IPS-NIHi7 (cell line): ENCODE measurements around the gene PIK3AP1.
"Not testable (repeated sequence)": the region's sequence is repeated elsewhere in the genome, so short reads cannot be mapped to it uniquely, and the experiment has no call there.

Experiments used
- DNase-seq: peaks from one replicate; pipeline ENCODE4 v3.0.0; 2012; ENCODE audit warnings: mixed read lengths; ENCODE audit errors: extremely low spot score

PIK3AP1 gene

DNA sequence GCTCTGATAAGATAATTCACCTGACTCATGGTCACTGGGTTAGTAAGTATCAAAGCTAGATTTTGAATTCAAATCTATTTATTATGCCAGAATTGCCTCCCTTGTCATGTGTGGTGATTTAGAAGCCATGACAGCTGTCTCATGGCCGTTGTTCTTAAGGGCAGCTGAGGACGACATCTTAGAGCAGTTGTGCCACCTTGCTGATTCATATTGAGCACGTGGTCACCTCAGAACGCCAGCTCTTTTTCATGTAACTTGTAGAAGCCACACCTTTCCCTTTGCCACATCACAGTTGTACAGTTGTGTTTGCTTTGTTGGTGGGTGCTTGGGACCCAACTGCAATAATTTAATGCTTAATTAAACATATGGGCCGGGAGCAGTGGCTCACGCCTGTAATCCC lies 4.3 kb upstream of the PIK3AP1 start:
- DNase-seq, result no peak

DNA sequence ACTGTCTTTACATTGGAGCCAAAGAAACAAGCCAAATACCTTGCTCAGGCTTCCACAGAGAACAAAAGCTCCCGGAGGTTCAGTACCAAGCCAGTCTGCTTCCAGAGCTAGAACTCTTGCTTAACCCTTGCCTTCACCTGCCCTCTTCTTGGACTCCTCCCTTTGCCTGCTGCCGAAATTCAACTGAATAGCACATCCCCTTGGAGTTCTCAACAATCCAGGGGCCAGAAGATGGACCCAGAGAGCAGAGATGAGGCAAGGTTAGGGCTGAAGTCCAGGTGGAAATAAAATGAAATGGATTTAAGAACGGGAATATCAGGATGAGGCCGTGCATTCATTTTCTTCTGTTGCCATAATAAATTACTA lies 876 bp upstream of the PIK3AP1 start:
- peak; percentile 48 for DNase-seq

GRCh38 chr10:96719850-96720421 lies 378 bp downstream of the PIK3AP1 start:
- DNase-seq, result peak; percentile 83

DNA sequence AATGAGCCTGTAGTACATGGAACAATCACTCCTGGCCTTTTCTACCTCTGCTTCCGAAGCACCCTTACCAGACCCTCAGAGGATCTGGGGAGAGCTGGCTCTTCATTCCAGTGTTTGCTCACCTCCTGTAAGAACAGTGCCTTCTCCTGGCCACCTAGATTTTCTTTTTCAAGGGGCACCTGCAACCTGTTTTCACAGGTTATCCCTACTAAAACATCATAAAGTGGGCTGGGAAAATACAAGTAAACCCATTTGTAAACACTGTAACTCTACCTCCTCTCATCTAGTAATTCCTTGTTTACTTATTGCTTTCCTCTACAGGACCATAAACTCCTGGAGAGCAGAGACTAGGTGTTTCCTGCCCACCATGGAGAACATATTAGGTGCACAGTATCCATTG lies 1.1 kb downstream of the PIK3AP1 start:
- no peak for DNase-seq

DNA sequence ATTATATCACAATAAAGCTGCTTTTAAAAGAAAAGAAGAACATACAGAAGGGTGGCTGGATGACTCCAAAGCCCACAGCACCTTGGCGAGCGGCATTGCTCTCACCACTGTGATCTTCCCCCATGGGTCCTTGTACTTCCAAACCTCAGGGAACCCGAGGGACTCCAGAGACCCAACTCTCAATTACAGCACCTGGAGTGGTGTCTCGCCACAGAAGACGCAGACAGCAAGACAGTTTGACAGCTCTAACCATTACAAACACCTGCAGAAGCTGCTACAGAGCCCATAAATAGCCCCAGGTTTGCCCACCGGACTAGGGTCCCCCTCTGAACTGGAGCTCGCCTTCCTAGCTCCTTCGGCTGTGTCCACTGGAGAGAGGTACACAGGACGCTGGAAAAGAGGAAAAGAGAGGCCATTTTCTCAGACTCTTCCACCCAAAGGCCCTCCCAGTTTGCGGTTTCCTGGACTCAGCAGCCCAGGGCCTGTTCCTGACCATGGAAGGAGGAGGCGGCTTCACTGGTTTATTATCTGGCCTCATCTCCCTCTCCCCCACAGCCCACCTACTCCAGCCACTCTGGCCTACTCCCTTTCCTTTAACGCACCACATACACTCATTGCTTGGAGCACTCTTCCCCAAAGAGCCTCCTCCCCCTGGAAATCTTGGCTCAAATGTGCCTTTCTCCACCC lies 1.9 kb downstream of the PIK3AP1 start:
- DNase-seq, result no peak

- DNase-seq, result no peak
Observed at GRCh38 chr10:96716390-96716789, 3.9 kb downstream of the PIK3AP1 start.

- DNase-seq, result no peak
Observed at GRCh38 chr10:96714746-96715255, 5.5 kb downstream of the PIK3AP1 start.

GRCh38 chr10:96714031-96714590 lies 6.2 kb downstream of the PIK3AP1 start:
- no peak for DNase-seq

DNA sequence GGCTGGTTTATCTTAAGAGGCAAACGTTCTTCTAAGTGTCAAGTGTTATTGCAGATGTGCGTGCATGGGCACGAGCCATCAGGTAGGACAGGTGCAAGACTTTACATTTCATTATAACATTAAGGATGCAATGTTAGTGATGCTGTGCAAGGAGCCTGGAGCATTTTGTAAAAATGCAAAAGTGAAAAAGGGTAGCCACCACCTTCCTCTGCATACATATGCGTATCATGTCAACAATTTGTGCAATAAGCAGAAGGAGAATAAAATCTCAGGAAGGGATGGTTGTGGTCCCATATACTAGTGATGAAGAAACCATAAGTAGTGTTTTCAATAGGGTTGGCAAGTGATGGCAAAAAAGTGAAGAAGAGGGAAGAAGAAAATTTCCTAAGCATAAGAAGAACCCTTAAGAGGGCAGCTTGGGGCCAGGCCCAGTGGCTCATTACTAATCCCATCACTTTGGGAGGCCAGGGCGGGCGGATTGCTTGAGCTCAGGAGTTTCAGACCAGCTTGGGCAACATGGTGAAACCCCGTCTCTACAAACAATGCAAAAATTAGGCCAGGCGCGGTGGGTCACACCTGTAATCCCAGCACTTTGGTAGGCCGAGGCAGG lies 7.5 kb downstream of the PIK3AP1 start:
- DNase-seq, result no peak

DNA sequence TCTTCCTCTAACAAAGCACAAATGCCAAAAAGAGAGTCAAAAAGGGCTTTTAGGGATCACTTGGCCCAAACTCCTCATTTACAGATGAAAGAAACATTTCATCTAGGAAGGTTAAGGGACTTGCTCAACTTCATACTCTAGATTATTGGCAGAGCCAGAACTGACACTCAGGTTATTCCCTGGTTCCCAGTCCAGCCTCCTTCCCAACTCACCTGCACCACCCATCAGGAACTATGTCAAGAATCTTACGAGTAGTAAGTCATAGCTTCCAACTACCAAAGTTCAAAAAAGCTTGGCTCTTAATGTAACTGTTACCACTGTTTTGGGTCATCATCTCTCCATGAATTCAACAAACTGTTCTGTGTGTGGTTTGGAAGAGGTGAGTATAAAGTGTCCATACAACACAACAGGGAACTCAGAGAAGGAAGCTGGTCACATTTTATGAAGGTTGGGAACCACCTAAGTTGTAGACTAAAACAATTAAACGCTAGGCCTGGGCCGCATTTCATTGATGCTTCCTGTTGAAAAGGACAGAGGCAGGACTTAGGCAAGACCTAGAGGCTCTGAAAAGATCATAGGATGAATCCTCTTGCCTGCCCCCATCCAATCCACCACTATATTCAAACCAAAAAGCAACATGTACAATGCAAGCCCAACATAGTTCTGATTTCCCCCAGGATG lies 9.1 kb downstream of the PIK3AP1 start:
- no peak for DNase-seq

GRCh38 chr10:96709525-96709924 lies 10.8 kb downstream of the PIK3AP1 start:
- DNase-seq, result no peak

DNA sequence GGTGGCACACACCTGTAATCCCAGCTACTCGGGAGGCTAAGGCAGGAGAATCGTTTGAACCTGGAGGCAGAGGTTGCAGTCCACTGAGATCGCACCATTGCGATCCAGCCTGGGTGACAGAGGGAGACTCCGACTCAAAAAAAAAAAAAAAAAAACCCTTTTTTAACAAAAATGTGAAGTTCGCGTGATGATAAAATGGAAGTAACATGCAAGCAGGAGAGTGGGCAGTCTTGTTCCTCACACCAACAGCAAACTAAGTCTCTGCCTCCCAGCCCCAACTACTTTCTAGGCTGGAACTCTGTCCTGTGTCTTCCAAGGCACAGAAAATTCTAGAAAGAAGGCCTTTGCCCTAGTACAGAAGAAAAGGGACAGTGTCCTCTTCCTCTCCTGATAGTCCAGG lies 11.3 kb downstream of the PIK3AP1 start:
- DNase-seq, result no peak

GRCh38 chr10:96708456-96708855 lies 11.9 kb downstream of the PIK3AP1 start:
- no peak for DNase-seq

DNA sequence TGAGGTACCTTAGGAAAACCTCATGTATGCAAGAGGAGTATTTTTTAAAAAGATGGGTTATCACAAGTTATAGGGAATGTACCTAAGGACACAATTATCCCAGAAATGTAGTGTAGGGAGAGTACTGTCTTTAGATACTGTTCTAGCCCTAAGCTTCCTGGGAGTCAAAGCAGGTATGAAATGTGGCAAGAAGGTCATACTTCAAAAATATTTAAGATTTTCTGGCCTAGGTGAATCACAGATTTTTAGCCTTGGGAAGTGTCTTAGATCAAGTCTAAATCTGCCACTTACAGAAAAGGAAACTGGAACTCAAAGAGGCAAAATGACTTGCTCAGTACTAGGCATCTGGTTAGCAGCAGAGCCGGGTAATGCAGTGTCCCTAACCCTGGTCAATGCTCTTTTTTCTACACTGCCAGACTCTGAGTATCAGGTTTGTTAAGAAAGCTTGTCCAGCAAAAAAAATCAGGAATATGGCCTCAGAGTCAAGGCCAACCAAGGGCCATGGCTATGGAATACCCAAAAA lies 13.9 kb downstream of the PIK3AP1 start:
- no peak for DNase-seq

- DNase-seq, result no peak
Observed at GRCh38 chr10:96705134-96705533, 15.2 kb downstream of the PIK3AP1 start.

- DNase-seq, result no peak
Observed at GRCh38 chr10:96704563-96704962, 15.8 kb downstream of the PIK3AP1 start.

DNA sequence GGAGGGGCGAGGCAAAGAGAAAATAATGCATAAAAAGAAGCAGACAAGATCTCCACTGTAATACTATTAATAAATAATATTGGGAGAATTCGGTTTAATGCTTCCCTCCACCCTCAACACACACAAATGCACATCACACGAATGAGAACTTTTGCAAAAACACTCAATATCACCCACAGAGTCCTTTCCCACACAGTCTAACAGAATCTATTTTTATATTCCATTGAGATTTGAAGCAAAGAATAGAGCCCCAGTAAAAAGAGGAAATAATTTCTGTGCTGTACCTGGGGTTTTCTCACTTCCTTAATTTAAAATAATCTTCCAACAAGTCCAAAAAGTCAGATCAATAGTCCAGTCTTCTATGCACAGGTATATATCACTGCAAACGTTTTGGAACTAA lies 17.0 kb downstream of the PIK3AP1 start:
- no peak for DNase-seq

DNA sequence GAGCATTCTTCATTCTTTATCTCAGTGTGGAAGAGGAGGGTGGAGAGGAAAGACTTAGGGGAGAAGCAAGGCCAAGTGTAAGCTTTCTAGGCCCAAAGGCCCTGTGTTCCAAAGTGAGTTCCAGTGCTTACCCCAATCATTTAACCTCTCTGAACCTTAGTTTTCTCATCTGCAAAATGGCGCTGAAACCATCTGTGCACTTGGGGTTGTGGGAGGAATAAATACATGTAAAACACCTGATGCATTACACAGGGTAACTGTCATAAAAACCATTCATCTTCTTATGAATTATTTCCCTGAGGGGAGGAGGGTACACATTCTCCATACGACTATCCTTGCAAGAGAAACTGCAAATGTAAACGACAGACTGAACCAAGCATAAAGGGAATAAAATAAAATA lies 19.0 kb downstream of the PIK3AP1 start:
- DNase-seq, result no peak

GRCh38 chr10:96700374-96701099 lies 19.8 kb downstream of the PIK3AP1 start:
- DNase-seq, result no peak

DNA sequence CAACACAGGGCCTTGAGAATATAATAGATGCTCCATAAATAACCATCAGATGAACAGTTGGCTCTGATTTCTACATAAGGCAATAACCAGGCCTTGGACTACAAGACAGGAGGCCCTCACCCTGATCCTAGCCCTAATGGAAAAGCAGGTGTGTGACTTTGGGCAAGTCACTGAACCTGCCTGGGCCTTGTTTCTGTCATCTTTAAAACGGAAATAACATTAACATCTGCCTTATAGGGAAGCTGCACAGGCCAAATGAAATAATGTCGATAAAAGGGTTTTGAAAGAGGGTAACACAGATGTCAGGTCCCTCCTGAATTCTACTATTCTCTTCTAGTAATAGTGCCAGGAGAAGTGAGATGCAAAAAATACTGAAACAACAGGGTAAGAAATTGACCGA lies 20.7 kb downstream of the PIK3AP1 start:
- no peak for DNase-seq

GRCh38 chr10:96698305-96698704 lies 22.0 kb downstream of the PIK3AP1 start:
- not testable (repeated sequence) for DNase-seq
